Measurements from ENCODE around the gene LPAR5. TPM values are rescaled to one million over a fixed set of nuclear protein-coding genes. Genes with fewer than 3 reads are reported as not detected.

The LPAR5 gene
- polyA plus RNA-seq, 1 of the 3 experiments (the other 2 are of a cell fraction): 0.03 TPM

DNA sequence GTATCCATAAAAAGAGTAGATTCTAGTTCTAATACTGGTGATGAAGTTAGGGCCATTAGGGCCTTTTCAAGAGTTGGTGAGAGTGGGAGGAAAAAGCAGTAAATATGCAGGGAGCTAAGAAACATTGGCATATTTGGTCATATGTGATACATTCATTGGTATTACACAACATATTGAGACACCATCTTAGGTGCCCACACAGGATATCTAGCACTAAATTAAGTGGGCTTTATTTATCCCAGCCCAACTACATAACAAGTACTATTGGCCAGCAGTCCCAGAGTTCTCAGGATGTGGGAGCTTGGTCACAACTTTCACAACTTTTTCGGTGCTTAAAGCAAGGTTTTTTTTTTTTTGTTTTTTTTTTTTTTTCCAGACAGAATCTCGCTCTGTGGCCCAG lies 29.1 kb upstream of the LPAR5 start:
- peaks cover 25 to 35% of the 10 kb centered on the region in 2 experiments for H3K36me3 ChIP-seq (replicated peaks in 1 of 2; ENCODE audit: control insufficient read depth in 1 of 2, insufficient read depth in 2 of 2, low read length in 1 of 2)
- no peak overlapping the region for H3K4me3 ChIP-seq (ENCODE audit: low read depth in 2 of 2, low read length in 1 of 2)
- ChIA-PET CTCF (interaction anchor here (0.8 to 2.0 kb wide), 5 partner anchors 19 to 200 kb away, joined by 3 to 12 read pairs (median 3); no protein-coding TSS in a partner anchor), POLR2A (interaction anchor here (3.8 kb wide), 1 partner anchor 24 kb away, joined by 16 read pairs; the partner anchor contains the start of gene ZNF384)
- no peak overlapping the region for H2AFZ ChIP-seq (ENCODE audit: low read depth)
- no peak overlapping the region for H3K9ac ChIP-seq
- H3K9me3 ChIP-seq: no peaks in the 10 kb centered on the region
- TF ChIP-seq CHD2 (IDR thresholded peaks at IDR 0.05; ENCODE audit: low read length, partially characterized antibody): no peak
- TF ChIP-seq GABPA (IDR thresholded peaks at IDR 0.05; ENCODE audit: low read depth): no peak
- no peak for TF ChIP-seq RCOR1 (IDR thresholded peaks at IDR 0.05; ENCODE audit: low read length)
- no peak for TF ChIP-seq FOSL2 (IDR thresholded peaks at IDR 0.05; ENCODE audit: borderline replicate concordance, low read depth)
- TF ChIP-seq RAD21 (IDR thresholded peaks at IDR 0.05; ENCODE audit: low read length): no peak
- TF ChIP-seq GATA2 (CRISPR knock-in tag; IDR thresholded peaks at IDR 0.05): no peak
- no peak for DNase-seq
- no peaks in the 10 kb centered on the region for H4K20me1 ChIP-seq (ENCODE audit: insufficient read depth)
- peaks cover 29% of the 10 kb centered on the region for H3K79me2 ChIP-seq (ENCODE audit: insufficient read depth)
- WGBS (ENCODE audit: low lambda C conversion rate): 67% methylated on average over 2 of the region's 2 CpGs
- no peak overlapping the region for H3K4me2 ChIP-seq
- peaks cover 28% of the 10 kb centered on the region for H3F3A ChIP-seq (replicated peaks; ENCODE audit: insufficient read depth)
- H3K27me3 ChIP-seq (ENCODE audit: insufficient read depth): no peaks in the 10 kb centered on the region
- no peaks in the 10 kb centered on the region for H3K9me2 ChIP-seq
- H3K27ac ChIP-seq (ENCODE audit: low read depth in 2 of 2, low read length in 1 of 2): no peak overlapping the region
- peaks cover 4% of the 10 kb centered on the region in 2 experiments; a peak in 3 of 4 replicates for H3K4me1 ChIP-seq (ENCODE audit: control insufficient read depth in 1 of 2, insufficient read depth in 2 of 2, low read depth in 1 of 2, low read length in 1 of 2)

DNA sequence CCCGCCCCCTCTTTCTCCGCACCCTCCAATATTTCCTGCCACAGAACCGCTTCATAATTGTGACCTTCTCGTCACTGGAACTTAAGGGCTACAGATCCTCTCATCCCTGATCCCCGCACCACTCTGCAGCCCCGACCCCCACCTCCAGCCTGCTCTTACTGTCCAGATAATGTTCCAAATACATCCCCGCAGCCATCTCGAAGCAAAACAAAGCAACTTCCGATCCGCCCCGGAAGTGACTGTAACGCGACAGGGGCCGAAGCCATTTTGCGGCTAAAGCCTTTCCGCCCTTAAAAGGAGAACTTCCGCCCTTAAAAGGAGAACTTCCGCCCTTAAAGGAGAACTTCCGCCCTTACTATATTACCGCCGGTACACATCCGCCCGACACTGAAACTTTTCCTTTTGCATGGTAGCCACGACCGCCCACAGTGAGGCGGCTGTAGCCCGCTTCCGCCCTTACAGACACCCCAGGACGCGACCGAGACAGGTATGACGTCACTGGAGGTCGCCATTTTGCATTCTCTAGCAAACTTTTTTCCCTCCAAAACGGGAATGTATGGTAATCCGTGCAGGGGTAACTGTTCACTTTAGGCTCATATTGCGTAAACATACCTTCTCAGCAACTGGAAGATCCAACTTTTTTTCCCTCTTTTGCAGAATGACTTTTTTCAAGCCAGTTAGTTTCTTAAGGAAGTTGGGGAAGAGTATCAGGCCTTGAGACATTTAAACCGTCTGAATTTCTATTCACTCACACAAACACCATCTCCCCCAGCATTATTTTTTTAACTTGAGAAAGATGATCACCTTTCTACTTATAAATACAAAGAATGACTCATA lies 27.4 kb upstream of the LPAR5 start, which contains the start of gene ING4:
ING4 (minus strand) TSS at position 214 of the 837 bp plus-strand sequence; CDS start at position 196, 18 bp downstream.
- ChIA-PET POLR2A (interaction anchor here (3.8 kb wide), 1 partner anchor 26 kb away, joined by 16 read pairs; the partner anchor contains the start of gene ZNF384), CTCF (interaction anchor here (0.9 to 2.0 kb wide), 5 partner anchors 19 to 173 kb away, joined by 3 to 12 read pairs (median 4); partner anchors contain the start of gene ZNF384)
- peak within 1 kb of the TSS; percentile 79 for H3K4me2 ChIP-seq
- 3% methylated on average over 36 of the region's 37 CpGs for WGBS (ENCODE audit: low lambda C conversion rate)
- H3K4me1 ChIP-seq (ENCODE audit: control insufficient read depth in 1 of 2, insufficient read depth in 2 of 2, low read depth in 1 of 2, low read length in 1 of 2): peaks cover 4% of the 10 kb centered on the region in 2 experiments; a peak in 3 of 4 replicates
- H3K27me3 ChIP-seq (ENCODE audit: insufficient read depth): no peaks in the 10 kb centered on the region
- no peaks in the 10 kb centered on the region for H3K9me3 ChIP-seq
- no peaks in the 10 kb centered on the region for H3K9me2 ChIP-seq
- no peaks in the 10 kb centered on the region for H4K20me1 ChIP-seq (ENCODE audit: insufficient read depth)
- H3F3A ChIP-seq (replicated peaks; ENCODE audit: insufficient read depth): peaks cover 26% of the 10 kb centered on the region
- H2AFZ ChIP-seq (ENCODE audit: low read depth): peak within 1 kb of the TSS; percentile 96
- peak within 1 kb of the TSS; percentile 85 for H3K9ac ChIP-seq
- H3K4me3 ChIP-seq (ENCODE audit: low read depth in 2 of 2, low read length in 1 of 2): peak within 1 kb of the TSS; percentile 74 to 93
- H3K36me3 ChIP-seq (replicated peaks in 1 of 2; ENCODE audit: control insufficient read depth in 1 of 2, insufficient read depth in 2 of 2, low read length in 1 of 2): peaks cover 9 to 24% of the 10 kb centered on the region in 2 experiments
- peak; percentile 93 for DNase-seq
- H3K79me2 ChIP-seq (ENCODE audit: insufficient read depth): peaks cover 45% of the 10 kb centered on the region
- peak within 1 kb of the TSS; percentile 73 to 79 for H3K27ac ChIP-seq (ENCODE audit: low read depth in 2 of 2, low read length in 1 of 2)
- TF ChIP-seq GABPA (IDR thresholded peaks at IDR 0.05; ENCODE audit: low read depth) (peak; percentile 100), TAF1 (IDR thresholded peaks at IDR 0.05; ENCODE audit: borderline replicate concordance, low read depth, low read length) (peak; percentile 68; the same call in 1 of the 2 replicates), YY1 (IDR thresholded peaks at IDR 0.05; ENCODE audit: low read depth) (peak; percentile 94), RXRA (IDR thresholded peaks at IDR 0.05; ENCODE audit: borderline replicate concordance, low read depth) (no peak)
- TF ChIP-seq, protein P1, sequence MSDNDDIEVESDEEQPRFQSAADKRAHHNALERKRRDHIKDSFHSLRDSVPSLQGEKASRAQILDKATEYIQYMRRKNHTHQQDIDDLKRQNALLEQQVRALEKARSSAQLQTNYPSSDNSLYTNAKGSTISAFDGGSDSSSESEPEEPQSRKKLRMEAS (IDR thresholded peaks at IDR 0.05; ENCODE audit: low read depth): peak; percentile 93
- TF ChIP-seq, protein P2, sequence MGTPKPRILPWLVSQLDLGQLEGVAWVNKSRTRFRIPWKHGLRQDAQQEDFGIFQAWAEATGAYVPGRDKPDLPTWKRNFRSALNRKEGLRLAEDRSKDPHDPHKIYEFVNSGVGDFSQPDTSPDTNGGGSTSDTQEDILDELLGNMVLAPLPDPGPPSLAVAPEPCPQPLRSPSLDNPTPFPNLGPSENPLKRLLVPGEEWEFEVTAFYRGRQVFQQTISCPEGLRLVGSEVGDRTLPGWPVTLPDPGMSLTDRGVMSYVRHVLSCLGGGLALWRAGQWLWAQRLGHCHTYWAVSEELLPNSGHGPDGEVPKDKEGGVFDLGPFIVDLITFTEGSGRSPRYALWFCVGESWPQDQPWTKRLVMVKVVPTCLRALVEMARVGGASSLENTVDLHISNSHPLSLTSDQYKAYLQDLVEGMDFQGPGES (IDR thresholded peaks at IDR 0.05; ENCODE audit: low read depth, low read length): no peak
- TF ChIP-seq, protein P3, sequence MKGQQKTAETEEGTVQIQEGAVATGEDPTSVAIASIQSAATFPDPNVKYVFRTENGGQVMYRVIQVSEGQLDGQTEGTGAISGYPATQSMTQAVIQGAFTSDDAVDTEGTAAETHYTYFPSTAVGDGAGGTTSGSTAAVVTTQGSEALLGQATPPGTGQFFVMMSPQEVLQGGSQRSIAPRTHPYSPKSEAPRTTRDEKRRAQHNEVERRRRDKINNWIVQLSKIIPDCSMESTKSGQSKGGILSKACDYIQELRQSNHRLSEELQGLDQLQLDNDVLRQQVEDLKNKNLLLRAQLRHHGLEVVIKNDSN (IDR thresholded peaks at IDR 0.05; ENCODE audit: borderline replicate concordance, low read depth): no peak
- TF ChIP-seq, protein P4, sequence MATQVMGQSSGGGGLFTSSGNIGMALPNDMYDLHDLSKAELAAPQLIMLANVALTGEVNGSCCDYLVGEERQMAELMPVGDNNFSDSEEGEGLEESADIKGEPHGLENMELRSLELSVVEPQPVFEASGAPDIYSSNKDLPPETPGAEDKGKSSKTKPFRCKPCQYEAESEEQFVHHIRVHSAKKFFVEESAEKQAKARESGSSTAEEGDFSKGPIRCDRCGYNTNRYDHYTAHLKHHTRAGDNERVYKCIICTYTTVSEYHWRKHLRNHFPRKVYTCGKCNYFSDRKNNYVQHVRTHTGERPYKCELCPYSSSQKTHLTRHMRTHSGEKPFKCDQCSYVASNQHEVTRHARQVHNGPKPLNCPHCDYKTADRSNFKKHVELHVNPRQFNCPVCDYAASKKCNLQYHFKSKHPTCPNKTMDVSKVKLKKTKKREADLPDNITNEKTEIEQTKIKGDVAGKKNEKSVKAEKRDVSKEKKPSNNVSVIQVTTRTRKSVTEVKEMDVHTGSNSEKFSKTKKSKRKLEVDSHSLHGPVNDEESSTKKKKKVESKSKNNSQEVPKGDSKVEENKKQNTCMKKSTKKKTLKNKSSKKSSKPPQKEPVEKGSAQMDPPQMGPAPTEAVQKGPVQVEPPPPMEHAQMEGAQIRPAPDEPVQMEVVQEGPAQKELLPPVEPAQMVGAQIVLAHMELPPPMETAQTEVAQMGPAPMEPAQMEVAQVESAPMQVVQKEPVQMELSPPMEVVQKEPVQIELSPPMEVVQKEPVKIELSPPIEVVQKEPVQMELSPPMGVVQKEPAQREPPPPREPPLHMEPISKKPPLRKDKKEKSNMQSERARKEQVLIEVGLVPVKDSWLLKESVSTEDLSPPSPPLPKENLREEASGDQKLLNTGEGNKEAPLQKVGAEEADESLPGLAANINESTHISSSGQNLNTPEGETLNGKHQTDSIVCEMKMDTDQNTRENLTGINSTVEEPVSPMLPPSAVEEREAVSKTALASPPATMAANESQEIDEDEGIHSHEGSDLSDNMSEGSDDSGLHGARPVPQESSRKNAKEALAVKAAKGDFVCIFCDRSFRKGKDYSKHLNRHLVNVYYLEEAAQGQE (IDR thresholded peaks at IDR 0.05; ENCODE audit: low read depth, low read length): peak; percentile 14; the same call in 1 of the 2 replicates
- TF ChIP-seq, protein P5, sequence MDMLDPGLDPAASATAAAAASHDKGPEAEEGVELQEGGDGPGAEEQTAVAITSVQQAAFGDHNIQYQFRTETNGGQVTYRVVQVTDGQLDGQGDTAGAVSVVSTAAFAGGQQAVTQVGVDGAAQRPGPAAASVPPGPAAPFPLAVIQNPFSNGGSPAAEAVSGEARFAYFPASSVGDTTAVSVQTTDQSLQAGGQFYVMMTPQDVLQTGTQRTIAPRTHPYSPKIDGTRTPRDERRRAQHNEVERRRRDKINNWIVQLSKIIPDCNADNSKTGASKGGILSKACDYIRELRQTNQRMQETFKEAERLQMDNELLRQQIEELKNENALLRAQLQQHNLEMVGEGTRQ (IDR thresholded peaks at IDR 0.05; ENCODE audit: borderline replicate concordance, low read depth, low read length): no peak
- TF ChIP-seq, protein P6, sequence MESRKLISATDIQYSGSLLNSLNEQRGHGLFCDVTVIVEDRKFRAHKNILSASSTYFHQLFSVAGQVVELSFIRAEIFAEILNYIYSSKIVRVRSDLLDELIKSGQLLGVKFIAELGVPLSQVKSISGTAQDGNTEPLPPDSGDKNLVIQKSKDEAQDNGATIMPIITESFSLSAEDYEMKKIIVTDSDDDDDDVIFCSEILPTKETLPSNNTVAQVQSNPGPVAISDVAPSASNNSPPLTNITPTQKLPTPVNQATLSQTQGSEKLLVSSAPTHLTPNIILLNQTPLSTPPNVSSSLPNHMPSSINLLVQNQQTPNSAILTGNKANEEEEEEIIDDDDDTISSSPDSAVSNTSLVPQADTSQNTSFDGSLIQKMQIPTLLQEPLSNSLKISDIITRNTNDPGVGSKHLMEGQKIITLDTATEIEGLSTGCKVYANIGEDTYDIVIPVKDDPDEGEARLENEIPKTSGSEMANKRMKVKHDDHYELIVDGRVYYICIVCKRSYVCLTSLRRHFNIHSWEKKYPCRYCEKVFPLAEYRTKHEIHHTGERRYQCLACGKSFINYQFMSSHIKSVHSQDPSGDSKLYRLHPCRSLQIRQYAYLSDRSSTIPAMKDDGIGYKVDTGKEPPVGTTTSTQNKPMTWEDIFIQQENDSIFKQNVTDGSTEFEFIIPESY (IDR thresholded peaks at IDR 0.05; ENCODE audit: borderline replicate concordance, low read depth): peak; percentile 87
